Neural progenitor cell (in vitro differentiated cells): ENCODE results near the gene IQSEC2. TPM values are rescaled to one million over a fixed set of nuclear protein-coding genes. Genes with fewer than 3 reads are reported as not detected.

Source experiments
- DNase-seq: peaks from one replicate; pipeline ENCODE4 v3.0.0-alpha.2; 2016; ENCODE audit warnings: low spot score
- H2AFZ ChIP-seq: fragments of 200-600 bp; sonication (generic); replicated peaks from 2 replicates; pipeline ENCODE4 v1.6.1; 2016; ENCODE audit warnings: antibody characterized with exemption
- H3F3A ChIP-seq: fragments of 200-600 bp; sonication (generic); 2 replicates; pipeline ENCODE4 v1.6.1; 2016; ENCODE audit warnings: antibody characterized with exemption, low read depth
- H3K27ac ChIP-seq: fragments of 200-600 bp; sonication (generic); 2 replicates; pipeline ENCODE4 v1.5.1; 2016; ENCODE audit warnings: mild to moderate bottlenecking
- H3K27me3 ChIP-seq: fragments of 200-600 bp; sonication (generic); 2 replicates; pipeline ENCODE4 v1.6.1; 2016; ENCODE audit warnings: mild to moderate bottlenecking, moderate library complexity
- H3K36me3 ChIP-seq: fragments of 200-600 bp; sonication (generic); 2 replicates; pipeline ENCODE4 v1.5.1; 2016
- H3K4me1 ChIP-seq: fragments of 200-600 bp; sonication (generic); 2 replicates; pipeline ENCODE4 v1.6.1; 2016; ENCODE audit warnings: mixed run types
- H3K4me2 ChIP-seq: fragments of 200-600 bp; sonication (generic); 2 replicates; pipeline ENCODE4 v1.6.1; 2016
- H3K4me3 ChIP-seq: fragments of 200-600 bp; sonication (generic); 2 replicates; pipeline ENCODE4 v1.5.1; 2016
- H3K79me2 ChIP-seq: fragments of 200-600 bp; sonication (generic); 2 replicates; pipeline ENCODE4 v1.6.1; 2016; ENCODE audit warnings: low read depth
- H3K9ac ChIP-seq: fragments of 200-600 bp; sonication (generic); 2 replicates; pipeline ENCODE4 v1.6.1; 2016
- H3K9me3 ChIP-seq: fragments of 200-600 bp; sonication (generic); 2 replicates; pipeline ENCODE4 v1.5.1; 2016; ENCODE audit warnings: low read depth
- H4K20me1 ChIP-seq: fragments of 200-600 bp; sonication (generic); 2 replicates; pipeline ENCODE4 v1.6.1; 2016; ENCODE audit warnings: low read depth
- H3K27ac Mint-ChIP-seq: 3 replicates; pipeline ENCODE4 v1.8.0; 2021; ENCODE audit warnings: mixed read lengths
- H3K27me3 Mint-ChIP-seq: 2 replicates; pipeline ENCODE4 v1.8.0; 2022; ENCODE audit warnings: low read depth, mild to moderate bottlenecking, inconsistent platforms, moderate library complexity, mixed read lengths; ENCODE audit not compliant: insufficient read depth
- H3K36me3 Mint-ChIP-seq: 3 replicates; pipeline ENCODE4 v1.8.0; 2021; ENCODE audit warnings: mixed read lengths
- H3K4me1 Mint-ChIP-seq: 3 replicates; pipeline ENCODE4 v1.8.0; 2021; ENCODE audit warnings: mixed read lengths
- H3K4me3 Mint-ChIP-seq: 3 replicates; pipeline ENCODE4 v1.8.0; 2021; ENCODE audit warnings: mild to moderate bottlenecking, moderate library complexity, mixed read lengths
- H3K9me3 Mint-ChIP-seq: 3 replicates; pipeline ENCODE4 v1.8.0; 2020; ENCODE audit warnings: mixed read lengths
- EZH2 ChIP-seq: fragments of 200-600 bp; sonication (generic); IDR thresholded peaks from 2 replicates; pipeline ENCODE4 v1.6.1; 2017; ENCODE audit warnings: antibody characterized with exemption, mild to moderate bottlenecking, moderate library complexity
- EZH2phosphoT487 ChIP-seq: fragments of 200-600 bp; sonication (generic); IDR thresholded peaks from 2 replicates; pipeline ENCODE4 v1.6.1; 2017; ENCODE audit warnings: antibody characterized with exemption
- total RNA-seq: library from RNA; depleted of rRNA; stranded (reverse); fragments of >200 nt; gene quantifications from 2 replicates; pipeline ENCODE4 v1.2.3, GENCODE V29; 2015; ENCODE audit warnings: low replicate concordance
- TF ChIP-seq, protein P1 (sequence below): fragments of 200-600 bp; sonication (generic); IDR thresholded peaks from 2 replicates; pipeline ENCODE4 v1.5.1; 2017; ENCODE audit warnings: antibody characterized with exemption, mild to moderate bottlenecking

IQSEC2 gene
- total RNA-seq, 1 donor from 2014 or later, result 3.5 TPM

DNA sequence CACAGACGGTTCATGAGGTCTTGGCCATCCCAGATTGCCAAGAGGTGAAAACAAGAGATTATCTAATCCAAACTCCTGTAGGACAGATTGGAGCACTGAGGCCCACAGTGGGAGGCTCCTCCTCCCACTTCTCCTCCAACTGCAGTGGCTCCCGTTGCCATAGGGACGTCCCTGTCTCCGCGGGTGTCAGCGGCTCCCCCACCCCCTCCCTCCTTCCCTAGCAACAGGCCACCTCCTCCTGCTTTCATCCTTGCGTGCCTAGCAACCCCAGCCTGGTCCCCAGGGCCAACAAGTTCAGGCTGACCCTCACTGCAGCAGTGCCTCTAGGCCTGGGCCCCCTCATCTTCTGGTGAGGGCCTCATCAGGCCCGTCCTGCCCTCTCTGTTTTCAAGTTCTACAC, 6.8 kb upstream of the IQSEC2 start:
- Histone ChIP-seq H3K79me2 (no peaks in the 10 kb centered on the region), H3K9ac (no peak overlapping the region), H3K4me1 (no peaks in the 10 kb centered on the region), H3K27me3 (no peaks in the 10 kb centered on the region), H2AFZ (no peak overlapping the region), H3F3A (peaks cover 8% of the 10 kb centered on the region), H3K4me3 (no peak overlapping the region), H3K27ac (no peak overlapping the region), H4K20me1 (no peaks in the 10 kb centered on the region), H3K36me3 (no peaks in the 10 kb centered on the region), H3K9me3 (no peaks in the 10 kb centered on the region), H3K4me2 (peak overlapping the region; percentile 1)
- DNase-seq, result peak; percentile 84
- Mint-ChIP-seq H3K4me1 (peaks cover 55% of the 10 kb centered on the region), H3K27me3 (peaks cover 10% of the 10 kb centered on the region), H3K27ac (peak overlapping the region; percentile 93), H3K36me3 (no peaks in the 10 kb centered on the region), H3K9me3 (peaks cover 3% of the 10 kb centered on the region), H3K4me3 (peak overlapping the region; percentile 57)
- TF ChIP-seq EZH2phosphoT487, result no peak
- TF ChIP-seq, protein P1, sequence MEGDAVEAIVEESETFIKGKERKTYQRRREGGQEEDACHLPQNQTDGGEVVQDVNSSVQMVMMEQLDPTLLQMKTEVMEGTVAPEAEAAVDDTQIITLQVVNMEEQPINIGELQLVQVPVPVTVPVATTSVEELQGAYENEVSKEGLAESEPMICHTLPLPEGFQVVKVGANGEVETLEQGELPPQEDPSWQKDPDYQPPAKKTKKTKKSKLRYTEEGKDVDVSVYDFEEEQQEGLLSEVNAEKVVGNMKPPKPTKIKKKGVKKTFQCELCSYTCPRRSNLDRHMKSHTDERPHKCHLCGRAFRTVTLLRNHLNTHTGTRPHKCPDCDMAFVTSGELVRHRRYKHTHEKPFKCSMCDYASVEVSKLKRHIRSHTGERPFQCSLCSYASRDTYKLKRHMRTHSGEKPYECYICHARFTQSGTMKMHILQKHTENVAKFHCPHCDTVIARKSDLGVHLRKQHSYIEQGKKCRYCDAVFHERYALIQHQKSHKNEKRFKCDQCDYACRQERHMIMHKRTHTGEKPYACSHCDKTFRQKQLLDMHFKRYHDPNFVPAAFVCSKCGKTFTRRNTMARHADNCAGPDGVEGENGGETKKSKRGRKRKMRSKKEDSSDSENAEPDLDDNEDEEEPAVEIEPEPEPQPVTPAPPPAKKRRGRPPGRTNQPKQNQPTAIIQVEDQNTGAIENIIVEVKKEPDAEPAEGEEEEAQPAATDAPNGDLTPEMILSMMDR, result no peak
- TF ChIP-seq EZH2, result no peak

DNA sequence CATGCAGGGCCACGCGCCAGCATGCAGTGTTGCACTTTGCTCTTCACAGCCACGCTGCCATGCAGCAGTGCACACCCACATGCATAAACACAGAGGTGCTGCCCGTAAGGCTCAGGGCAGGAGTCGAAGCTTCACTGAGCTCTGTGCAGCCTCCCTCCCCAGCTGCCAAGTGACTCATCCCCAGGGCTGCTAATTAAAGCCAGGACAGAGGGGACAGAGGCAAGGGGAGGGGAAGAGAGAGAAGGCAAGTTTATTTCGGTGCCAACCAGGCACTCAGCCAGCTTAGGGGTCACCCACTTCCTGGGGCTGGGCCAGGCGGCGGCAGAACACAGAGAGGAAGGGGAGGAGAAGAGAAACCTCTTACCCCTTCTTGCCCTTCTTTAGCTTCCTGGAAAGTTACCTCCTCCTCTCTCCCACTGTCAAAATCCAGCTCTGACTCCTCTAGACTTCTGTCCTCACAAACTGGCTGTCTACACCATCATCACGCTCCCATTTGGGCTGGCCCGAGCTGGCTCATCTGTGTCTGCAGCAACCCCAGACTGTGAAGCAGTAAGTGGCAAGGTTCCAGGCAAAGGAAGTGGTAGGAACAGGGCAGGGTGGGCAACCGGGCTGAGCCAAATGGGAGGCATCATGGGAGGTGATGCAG, 6.2 kb upstream of the IQSEC2 start:
- TF ChIP-seq EZH2 (no peak), EZH2phosphoT487 (no peak)
- TF ChIP-seq, protein P1, result no peak
- Histone ChIP-seq H4K20me1 (no peaks in the 10 kb centered on the region), H3K4me3 (no peak overlapping the region), H3K79me2 (no peaks in the 10 kb centered on the region), H3K27ac (no peak overlapping the region), H3K9me3 (no peaks in the 10 kb centered on the region), H3K4me1 (no peaks in the 10 kb centered on the region), H3K9ac (no peak overlapping the region), H3K27me3 (no peaks in the 10 kb centered on the region), H2AFZ (no peak overlapping the region), H3K4me2 (peak overlapping the region; percentile 1), H3K36me3 (no peaks in the 10 kb centered on the region), H3F3A (peaks cover 8% of the 10 kb centered on the region)
- Mint-ChIP-seq H3K4me1 (peaks cover 57% of the 10 kb centered on the region), H3K9me3 (peaks cover 3% of the 10 kb centered on the region), H3K27ac (peak overlapping the region; percentile 93), H3K4me3 (peak overlapping the region; percentile 57), H3K36me3 (no peaks in the 10 kb centered on the region), H3K27me3 (peaks cover 7% of the 10 kb centered on the region)
- DNase-seq, result no peak

DNA sequence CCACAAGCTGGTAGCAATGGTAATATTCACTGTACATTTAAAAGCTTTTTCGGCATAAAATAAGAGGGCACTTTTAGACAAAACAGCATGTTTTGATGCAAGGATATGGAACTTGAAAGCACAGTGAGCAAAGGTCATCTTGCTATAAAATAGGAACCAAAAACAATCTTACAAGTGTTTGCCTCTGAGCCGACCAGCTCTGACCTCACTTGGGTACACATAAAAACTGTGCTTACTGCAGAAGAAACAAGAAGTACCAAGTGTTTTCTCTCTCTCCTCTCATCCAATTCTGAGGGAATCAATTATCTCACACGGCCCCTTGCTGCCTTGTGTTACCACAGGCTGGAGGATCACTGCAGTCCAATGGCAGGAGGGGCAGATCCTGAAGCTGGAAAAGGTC, 4.8 kb upstream of the IQSEC2 start:
- H4K20me1 ChIP-seq, result no peaks in the 10 kb centered on the region
- H3K4me3 ChIP-seq, result no peak overlapping the region
- TF ChIP-seq EZH2, result no peak
- no peak for TF ChIP-seq EZH2phosphoT487
- TF ChIP-seq, protein P1, result no peak
- H3K4me2 ChIP-seq, result no peak overlapping the region
- no peak overlapping the region for H3K4me3 Mint-ChIP-seq
- H3K4me1 ChIP-seq, result peaks cover under 1% of the 10 kb centered on the region
- H3K9me3 ChIP-seq, result no peaks in the 10 kb centered on the region
- peaks cover 3% of the 10 kb centered on the region for H3K27me3 Mint-ChIP-seq
- H2AFZ ChIP-seq, result no peak overlapping the region
- H3K9me3 Mint-ChIP-seq, result no peaks in the 10 kb centered on the region
- DNase-seq, result no peak
- no peak overlapping the region for H3K27ac ChIP-seq
- no peaks in the 10 kb centered on the region for H3K27me3 ChIP-seq
- H3K4me1 Mint-ChIP-seq, result peaks cover 66% of the 10 kb centered on the region
- H3F3A ChIP-seq, result peaks cover 8% of the 10 kb centered on the region
- no peaks in the 10 kb centered on the region for H3K36me3 ChIP-seq
- H3K9ac ChIP-seq, result no peak overlapping the region
- peak overlapping the region; percentile 87 for H3K27ac Mint-ChIP-seq
- H3K36me3 Mint-ChIP-seq, result no peaks in the 10 kb centered on the region
- no peaks in the 10 kb centered on the region for H3K79me2 ChIP-seq
